PC-3 (cell line): ENCODE measurements around the gene SYNJ2. TPM values are rescaled to one million over a fixed set of nuclear protein-coding genes. Genes with fewer than 3 reads are reported as not detected.
A peak's percentile ranks its signal among the peaks of the same experiment; 100 is the strongest.

ENCODE experiments used
- ATAC-seq: fragments of 200-7000 bp; cut with Tn5 transposase; 2 replicates; pipeline ENCODE4 v1.9.1; 2020; ENCODE audit warnings: mild to moderate bottlenecking, moderate library complexity
- BruUV-seq: library from RNA; stranded (reverse); fragments of 400-500 nt; replicated peaks from 2 replicates; lab custom pipeline; 2021; lab: Mats Ljungman, UMichigan
- CTCF ChIA-PET: fragments of 300-600 bp; sonication (Branson Sonifier 250); formaldehyde crosslinking; loops from one replicate; lab custom pipeline; 2022; ENCODE audit warnings: antibody characterized with exemption; lab: Charles Lee
- POLR2A ChIA-PET: fragments of 300-600 bp; sonication (Branson Sonifier 250); formaldehyde crosslinking; loops from one replicate; lab custom pipeline; 2022; ENCODE audit warnings: antibody characterized with exemption; ENCODE audit not compliant: unreplicated experiment; lab: Charles Lee
- DNase-seq: peaks from one replicate; pipeline ENCODE4 v3.0.0-alpha.2; 2015
- H2AFZ ChIP-seq: fragments of 300-600 bp; sonication (generic); 2 replicates; pipeline ENCODE4 v1.6.0; 2016; ENCODE audit warnings: antibody characterized with exemption, low read length
- H3F3A ChIP-seq: fragments of 300-600 bp; sonication (generic); one replicate; pipeline ENCODE4 v1.6.0; 2017; ENCODE audit warnings: antibody characterized with exemption, low read length, control low read depth, mild to moderate bottlenecking; ENCODE audit not compliant: unreplicated experiment
- H3K27ac ChIP-seq: fragments of 300-600 bp; sonication (generic); 2 replicates; pipeline ENCODE4 v1.5.1; 2016; ENCODE audit warnings: mild to moderate bottlenecking, low read length
- H3K27me3 ChIP-seq: fragments of 300-600 bp; sonication (generic); 2 replicates; pipeline ENCODE4 v1.6.1; 2016; ENCODE audit warnings: low read length, mixed read lengths
- H3K36me3 ChIP-seq: fragments of 300-600 bp; sonication (generic); 2 replicates; pipeline ENCODE4 v1.6.1; 2016; ENCODE audit warnings: low read depth, mixed run types, low read length, mixed read lengths
- H3K4me1 ChIP-seq: fragments of 300-600 bp; sonication (generic); 2 replicates; pipeline ENCODE4 v1.5.1; 2016; ENCODE audit warnings: low read length; ENCODE audit not compliant: insufficient read depth
- H3K4me2 ChIP-seq: fragments of 300-600 bp; sonication (generic); 2 replicates; pipeline ENCODE4 v1.6.0; 2016; ENCODE audit warnings: low read length
- H3K4me3 ChIP-seq: fragments of 300-600 bp; sonication (generic); 2 replicates; pipeline ENCODE4 v1.5.1; 2016; ENCODE audit warnings: mild to moderate bottlenecking, low read length, mixed read lengths
- H3K79me2 ChIP-seq: fragments of 300-600 bp; sonication (generic); 2 replicates; pipeline ENCODE4 v1.6.1; 2017; ENCODE audit warnings: low read length, mixed read lengths
- H3K9ac ChIP-seq: fragments of 300-600 bp; sonication (generic); 2 replicates; pipeline ENCODE4 v1.6.0; 2016; ENCODE audit warnings: mild to moderate bottlenecking, low read length
- H3K9me2 ChIP-seq: fragments of 300-600 bp; sonication (generic); replicated peaks from 2 replicates; pipeline ENCODE4 v1.6.1; 2016; ENCODE audit warnings: mixed run types, low read length, mixed read lengths
- H3K9me3 ChIP-seq: fragments of 300-600 bp; sonication (generic); 2 replicates; pipeline ENCODE4 v1.6.1; 2016; ENCODE audit warnings: low read length, mixed read lengths
- H4K20me1 ChIP-seq: fragments of 300-600 bp; sonication (generic); 2 replicates; pipeline ENCODE4 v1.6.1; 2016; ENCODE audit warnings: low read length, mixed read lengths
- EZH2 ChIP-seq: fragments of 300-600 bp; sonication (generic); IDR thresholded peaks from one replicate; pipeline ENCODE4 v1.6.1; 2017; ENCODE audit warnings: antibody characterized with exemption, mild to moderate bottlenecking, low read length; ENCODE audit not compliant: unreplicated experiment
- EZH2phosphoT487 ChIP-seq: fragments of 300-600 bp; sonication (generic); IDR thresholded peaks from 2 replicates; pipeline ENCODE4 v1.6.1; 2018; ENCODE audit warnings: mild to moderate bottlenecking, antibody characterized with exemption, low read length, borderline replicate concordance
- intact Hi-C: fragments of 100-400 bp; cut with micrococcal nuclease; formaldehyde crosslinking; loops from 2 replicates; pipeline ENCODE4 v1.9.0; 2023
- total RNA-seq: library from RNA; depleted of rRNA; stranded (reverse); fragments of >200 nt; gene quantifications from 2 replicates; pipeline ENCODE4 v1.2.3, GENCODE V29; 2014
- TF ChIP-seq, protein P1 (sequence below): fragments of 300-600 bp; sonication (generic); conservative IDR thresholded peaks from 2 replicates; pipeline ENCODE4 v1.5.1; 2017; ENCODE audit warnings: antibody characterized with exemption, low read depth, mild to moderate bottlenecking, low read length

SYNJ2 gene
- total RNA-seq, 1 experiment from 2014 or later: 21.5 TPM

DNA sequence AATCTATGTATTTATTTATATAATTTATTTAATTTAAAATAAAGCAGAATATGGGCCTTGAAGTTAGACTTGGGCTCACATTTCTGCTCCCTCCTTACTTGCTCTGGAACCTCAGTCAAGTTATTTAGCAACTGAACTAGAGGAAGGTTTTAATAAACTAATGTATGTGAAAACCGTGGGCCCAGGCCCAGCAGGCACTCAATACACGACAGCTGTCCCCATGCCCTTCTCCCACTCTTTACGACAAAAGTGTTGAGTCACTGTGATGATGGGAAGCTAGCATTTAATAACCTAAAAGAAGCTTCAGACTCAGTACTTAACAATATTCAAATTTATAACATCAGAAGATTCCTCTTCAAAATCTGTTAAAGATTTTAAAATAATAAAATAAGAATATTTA is 139.7 kb downstream of the SYNJ2 start:
- Histone ChIP-seq H3K4me1 (peaks cover 13% of the 10 kb centered on the region), H3F3A (no peaks in the 10 kb centered on the region), H3K9me2 (no peaks in the 10 kb centered on the region), H3K27ac (no peak overlapping the region), H3K4me2 (no peak overlapping the region), H3K9me3 (no peaks in the 10 kb centered on the region), H3K36me3 (no peaks in the 10 kb centered on the region), H2AFZ (no peak overlapping the region), H3K9ac (no peak overlapping the region), H4K20me1 (no peaks in the 10 kb centered on the region), H3K79me2 (no peaks in the 10 kb centered on the region), H3K27me3 (no peaks in the 10 kb centered on the region), H3K4me3 (no peak overlapping the region)
- CTCF ChIA-PET: no interaction called here
- ATAC-seq: no peak
- POLR2A ChIA-PET: no interaction called here
- BruUV-seq: no TSS peak
- intact Hi-C loops: no loop called here
- no peak for DNase-seq
- no peak for TF ChIP-seq EZH2phosphoT487
- no peak for TF ChIP-seq EZH2
- TF ChIP-seq, protein P1, sequence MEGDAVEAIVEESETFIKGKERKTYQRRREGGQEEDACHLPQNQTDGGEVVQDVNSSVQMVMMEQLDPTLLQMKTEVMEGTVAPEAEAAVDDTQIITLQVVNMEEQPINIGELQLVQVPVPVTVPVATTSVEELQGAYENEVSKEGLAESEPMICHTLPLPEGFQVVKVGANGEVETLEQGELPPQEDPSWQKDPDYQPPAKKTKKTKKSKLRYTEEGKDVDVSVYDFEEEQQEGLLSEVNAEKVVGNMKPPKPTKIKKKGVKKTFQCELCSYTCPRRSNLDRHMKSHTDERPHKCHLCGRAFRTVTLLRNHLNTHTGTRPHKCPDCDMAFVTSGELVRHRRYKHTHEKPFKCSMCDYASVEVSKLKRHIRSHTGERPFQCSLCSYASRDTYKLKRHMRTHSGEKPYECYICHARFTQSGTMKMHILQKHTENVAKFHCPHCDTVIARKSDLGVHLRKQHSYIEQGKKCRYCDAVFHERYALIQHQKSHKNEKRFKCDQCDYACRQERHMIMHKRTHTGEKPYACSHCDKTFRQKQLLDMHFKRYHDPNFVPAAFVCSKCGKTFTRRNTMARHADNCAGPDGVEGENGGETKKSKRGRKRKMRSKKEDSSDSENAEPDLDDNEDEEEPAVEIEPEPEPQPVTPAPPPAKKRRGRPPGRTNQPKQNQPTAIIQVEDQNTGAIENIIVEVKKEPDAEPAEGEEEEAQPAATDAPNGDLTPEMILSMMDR: no peak

DNA sequence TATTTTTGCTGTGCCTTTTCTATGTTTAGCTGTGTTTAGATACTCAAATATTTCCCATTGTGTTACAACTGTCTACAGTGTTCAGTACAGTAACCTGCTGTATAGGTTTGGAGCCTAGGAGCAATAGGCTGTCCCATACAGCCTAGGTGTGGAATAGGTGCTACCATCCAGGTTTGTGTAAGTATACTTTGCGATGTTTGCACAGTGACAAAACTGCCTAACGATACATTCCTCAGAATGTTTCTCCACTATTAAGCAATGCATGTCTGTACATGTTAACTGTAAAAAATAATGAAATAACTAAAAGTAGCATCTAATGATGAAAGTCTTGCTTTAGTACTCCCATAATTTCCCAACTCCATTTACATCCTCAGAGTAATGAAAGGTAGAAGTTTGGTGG is 140.4 kb downstream of the SYNJ2 start:
- H3K27me3 ChIP-seq: no peaks in the 10 kb centered on the region
- H3K79me2 ChIP-seq: no peaks in the 10 kb centered on the region
- no peaks in the 10 kb centered on the region for H3F3A ChIP-seq
- H3K36me3 ChIP-seq: no peaks in the 10 kb centered on the region
- H3K4me3 ChIP-seq: no peak overlapping the region
- H4K20me1 ChIP-seq: no peaks in the 10 kb centered on the region
- no TSS peak for BruUV-seq
- DNase-seq (peak; percentile 82), ATAC-seq (peak; percentile 98)
- no peak overlapping the region for H2AFZ ChIP-seq
- H3K4me2 ChIP-seq: no peak overlapping the region
- intact Hi-C loops: no loop called here
- TF ChIP-seq EZH2 (no peak), EZH2phosphoT487 (no peak)
- TF ChIP-seq, protein P1: no peak
- H3K4me1 ChIP-seq: peaks cover 13% of the 10 kb centered on the region
- H3K27ac ChIP-seq: no peak overlapping the region
- CTCF ChIA-PET: no interaction called here
- POLR2A ChIA-PET: no interaction called here
- H3K9me2 ChIP-seq: no peaks in the 10 kb centered on the region
- no peaks in the 10 kb centered on the region for H3K9me3 ChIP-seq
- no peak overlapping the region for H3K9ac ChIP-seq

DNA sequence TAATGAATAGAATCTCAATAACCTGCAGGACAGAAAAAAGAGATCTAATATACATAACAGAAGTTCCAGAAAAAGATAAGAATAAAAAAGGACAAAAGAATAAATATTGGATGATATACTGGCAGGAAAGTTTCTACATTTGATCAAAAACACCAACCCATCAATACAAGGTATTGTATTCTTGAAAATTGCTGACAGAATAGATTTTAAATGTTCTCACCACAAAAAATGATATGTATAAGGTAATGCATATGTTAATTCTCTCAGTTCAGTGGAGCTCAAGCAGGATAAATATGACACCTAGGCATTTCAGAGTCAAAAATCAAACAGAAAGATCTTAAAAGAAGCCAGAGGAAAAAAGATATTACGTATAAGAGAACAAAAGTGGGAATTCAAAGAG is 142.6 kb downstream of the SYNJ2 start:
- H3K9me3 ChIP-seq: no peaks in the 10 kb centered on the region
- H4K20me1 ChIP-seq: no peaks in the 10 kb centered on the region
- H3K79me2 ChIP-seq: no peaks in the 10 kb centered on the region
- no peak overlapping the region for H3K9ac ChIP-seq
- no peak overlapping the region for H2AFZ ChIP-seq
- no peak overlapping the region for H3K4me2 ChIP-seq
- CTCF ChIA-PET: no interaction called here
- intact Hi-C loops: no loop called here
- H3K36me3 ChIP-seq: no peaks in the 10 kb centered on the region
- TF ChIP-seq, protein P1: no peak
- TF ChIP-seq EZH2phosphoT487: no peak
- TF ChIP-seq EZH2: no peak
- no TSS peak for BruUV-seq
- H3K9me2 ChIP-seq: no peaks in the 10 kb centered on the region
- peaks cover 13% of the 10 kb centered on the region for H3K4me1 ChIP-seq
- ATAC-seq (no peak), DNase-seq (no peak)
- no peaks in the 10 kb centered on the region for H3K27me3 ChIP-seq
- no peaks in the 10 kb centered on the region for H3F3A ChIP-seq
- H3K4me3 ChIP-seq: no peak overlapping the region
- H3K27ac ChIP-seq: no peak overlapping the region
- POLR2A ChIA-PET: no interaction called here
